Measurements from ENCODE around the gene VAC14. TPM values are rescaled to one million over a fixed set of nuclear protein-coding genes. Genes with fewer than 3 reads are reported as not detected.

The VAC14 gene
- total RNA-seq, 1 experiment from 2014 or later, result 65.5 TPM

- Histone ChIP-seq H2AFZ (ENCODE audit: low read length) (no peak overlapping the region), H4K20me1 (ENCODE audit: low read length) (no peaks in the 10 kb centered on the region), H3K27me3 (ENCODE audit: low read length) (no peaks in the 10 kb centered on the region), H3K36me3 (ENCODE audit: low read depth, low read length) (no peaks in the 10 kb centered on the region), H3K4me2 (ENCODE audit: low read length) (peak overlapping the region; percentile 34; the same call in 1 of the 2 replicates), H3K9me3 (ENCODE audit: low read length) (no peaks in the 10 kb centered on the region), H3K79me2 (ENCODE audit: low read length) (no peaks in the 10 kb centered on the region), H3K9me2 (replicated peaks; ENCODE audit: low read length) (no peaks in the 10 kb centered on the region), H3K9ac (ENCODE audit: low read length) (no peak overlapping the region), H3K27ac (ENCODE audit: low read length) (peak overlapping the region; percentile 49), H3K4me1 (ENCODE audit: insufficient read depth, low read length) (peaks cover 41% of the 10 kb centered on the region), H3K4me3 (ENCODE audit: low read length) (no peak overlapping the region), H3F3A (ENCODE audit: low read length, unreplicated experiment) (no peaks in the 10 kb centered on the region)
- TF ChIP-seq EZH2 (IDR thresholded peaks at IDR 0.05; ENCODE audit: low read length, unreplicated experiment) (no peak), CTCF (conservative IDR thresholded peaks at IDR 0.05; ENCODE audit: low read depth, low read length) (no peak), EZH2phosphoT487 (IDR thresholded peaks at IDR 0.05; ENCODE audit: borderline replicate concordance, low read length) (no peak)
- no TSS peak for BruUV-seq (replicated peaks)
- ChIA-PET POLR2A (ENCODE audit: unreplicated experiment) (no interaction called here), CTCF (no interaction called here)
- DNase-seq (peak; percentile 67), ATAC-seq (peak; percentile 11; the same call in 1 of the 2 replicates)
- intact Hi-C loops (cut with micrococcal nuclease), result loop anchor here (10.0 kb wide), 1 partner anchor 78 kb away; no protein-coding TSS in a partner anchor
Measured at GRCh38 chr16:70696952-70697593, 103.9 kb downstream of the VAC14 start.

- no peaks in the 10 kb centered on the region for H3K9me2 ChIP-seq (replicated peaks; ENCODE audit: low read length)
- H3K9ac ChIP-seq (ENCODE audit: low read length), result no peak overlapping the region
- no peaks in the 10 kb centered on the region for H3K79me2 ChIP-seq (ENCODE audit: low read length)
- intact Hi-C loops (cut with micrococcal nuclease), result loop anchor here (10.0 kb wide), 1 partner anchor 78 kb away; no protein-coding TSS in a partner anchor
- DNase-seq (no peak), ATAC-seq (no peak)
- no peaks in the 10 kb centered on the region for H3K36me3 ChIP-seq (ENCODE audit: low read depth, low read length)
- H3K9me3 ChIP-seq (ENCODE audit: low read length), result no peaks in the 10 kb centered on the region
- peaks cover 41% of the 10 kb centered on the region for H3K4me1 ChIP-seq (ENCODE audit: insufficient read depth, low read length)
- TF ChIP-seq EZH2 (IDR thresholded peaks at IDR 0.05; ENCODE audit: low read length, unreplicated experiment) (no peak), CTCF (conservative IDR thresholded peaks at IDR 0.05; ENCODE audit: low read depth, low read length) (no peak), EZH2phosphoT487 (IDR thresholded peaks at IDR 0.05; ENCODE audit: borderline replicate concordance, low read length) (no peak)
- H3K4me3 ChIP-seq (ENCODE audit: low read length), result no peak overlapping the region
- H4K20me1 ChIP-seq (ENCODE audit: low read length), result no peaks in the 10 kb centered on the region
- BruUV-seq (replicated peaks), result no TSS peak
- POLR2A ChIA-PET (ENCODE audit: unreplicated experiment), result no interaction called here
- H3F3A ChIP-seq (ENCODE audit: low read length, unreplicated experiment), result no peaks in the 10 kb centered on the region
- H2AFZ ChIP-seq (ENCODE audit: low read length), result no peak overlapping the region
- H3K27me3 ChIP-seq (ENCODE audit: low read length), result no peaks in the 10 kb centered on the region
- H3K4me2 ChIP-seq (ENCODE audit: low read length), result peak overlapping the region; percentile 34; the same call in 1 of the 2 replicates
- peak overlapping the region; percentile 49 for H3K27ac ChIP-seq (ENCODE audit: low read length)
- CTCF ChIA-PET, result no interaction called here
Measured at GRCh38 chr16:70696355-70696754, 104.6 kb downstream of the VAC14 start.
